Measurements from ENCODE around the gene CIDEA. TPM values are rescaled to one million over a fixed set of nuclear protein-coding genes. Genes with fewer than 3 reads are reported as not detected.

The CIDEA gene
- total RNA-seq, 1 experiment from 2014 or later = not detected

DNA sequence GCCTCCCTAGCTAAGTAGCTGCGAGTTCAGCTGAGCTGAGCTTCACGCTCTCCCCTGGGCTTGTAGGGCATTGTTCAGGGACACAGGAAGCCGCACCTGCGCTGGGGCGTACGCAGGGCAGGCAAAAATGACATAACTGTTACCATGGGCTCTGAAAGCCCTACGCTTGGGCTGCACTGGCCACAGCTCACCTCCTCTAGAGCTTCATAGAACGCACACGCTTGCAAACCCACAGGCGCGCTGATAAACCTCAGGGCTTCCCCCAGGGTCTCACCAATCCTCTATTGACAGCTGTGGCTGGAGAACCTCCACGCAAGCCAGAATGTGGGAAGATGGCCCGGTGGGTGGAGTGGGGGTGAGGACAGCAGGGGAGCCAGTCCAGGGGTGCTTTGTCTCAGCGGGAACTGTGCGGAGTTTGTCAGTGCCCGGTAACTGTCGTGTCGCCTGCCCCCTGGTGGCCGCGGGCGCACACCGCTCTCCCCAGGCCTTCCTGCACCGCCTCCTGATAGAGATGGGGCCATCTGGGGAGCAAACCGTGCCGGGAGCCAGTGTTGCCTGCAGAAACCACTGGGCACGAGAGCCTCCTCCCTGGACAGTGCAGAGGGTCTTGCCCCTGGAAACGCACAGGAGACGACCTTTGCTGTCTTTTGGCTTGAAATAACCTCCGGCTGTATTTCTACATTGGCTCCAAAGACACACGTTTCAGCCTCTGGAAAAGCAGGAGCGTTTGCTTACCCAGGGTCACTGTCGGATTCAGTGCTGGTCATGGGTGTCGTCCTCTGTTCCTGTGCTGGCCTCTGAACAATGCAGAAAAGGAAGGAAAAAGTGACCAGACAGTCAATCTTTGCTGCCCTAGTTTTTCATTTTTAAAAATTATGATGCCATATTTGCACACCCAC lies 17.0 kb upstream of the CIDEA start:
- no peak overlapping the region for H3K14ac ChIP-seq (ENCODE audit: insufficient read depth, low read length)
- H3K18ac ChIP-seq (ENCODE audit: insufficient read length, low read depth, low read length) = no peak overlapping the region
- H3K23me2 ChIP-seq (ENCODE audit: insufficient read length, low read depth, low read length, poor library complexity, severe bottlenecking) = no peaks in the 10 kb centered on the region
- H3K79me1 ChIP-seq (ENCODE audit: insufficient read depth, low read depth, low read length, poor library complexity, severe bottlenecking) = no peaks in the 10 kb centered on the region
- H3K9me3 ChIP-seq (ENCODE audit: control insufficient read depth, low read depth, low read length) = no peaks in the 10 kb centered on the region
- H3T11ph ChIP-seq (ENCODE audit: low read length) = no peak overlapping the region
- no peaks in the 10 kb centered on the region for H3K27me3 ChIP-seq (ENCODE audit: insufficient read depth, low read length)
- H3K9ac ChIP-seq (ENCODE audit: extremely low read depth, insufficient read length, low read length) = no peak overlapping the region
- H4K20me1 ChIP-seq (ENCODE audit: control insufficient read depth, insufficient read depth, insufficient read length) = no peaks in the 10 kb centered on the region
- Mint-ChIP-seq H3K27ac (no peak overlapping the region), H3K4me3 (no peak overlapping the region), H3K9me3 (peaks cover 0 to 5% of the 10 kb centered on the region in 2 experiments; a peak in 3 of 5 replicates), H3K27me3 (ENCODE audit: low read depth) (peaks cover 49% of the 10 kb centered on the region), H3K4me1 (peaks cover 3% of the 10 kb centered on the region in 2 experiments; a peak in 2 of 4 replicates), H3K36me3 (ENCODE audit: insufficient read depth in 1 of 3, low read depth in 3 of 3) (peaks cover 0 to 1% (median 0%) of the 10 kb centered on the region in 3 experiments; a peak in 2 of 7 replicates)
- no peak overlapping the region for H4K5ac ChIP-seq (ENCODE audit: insufficient read length, low read depth, low read length)
- no peak overlapping the region for H3K4ac ChIP-seq (ENCODE audit: low read depth, low read length)
- no peak overlapping the region for H2BK12ac ChIP-seq (ENCODE audit: insufficient read length, low read depth, low read length)
- TF ChIP-seq, protein P1, sequence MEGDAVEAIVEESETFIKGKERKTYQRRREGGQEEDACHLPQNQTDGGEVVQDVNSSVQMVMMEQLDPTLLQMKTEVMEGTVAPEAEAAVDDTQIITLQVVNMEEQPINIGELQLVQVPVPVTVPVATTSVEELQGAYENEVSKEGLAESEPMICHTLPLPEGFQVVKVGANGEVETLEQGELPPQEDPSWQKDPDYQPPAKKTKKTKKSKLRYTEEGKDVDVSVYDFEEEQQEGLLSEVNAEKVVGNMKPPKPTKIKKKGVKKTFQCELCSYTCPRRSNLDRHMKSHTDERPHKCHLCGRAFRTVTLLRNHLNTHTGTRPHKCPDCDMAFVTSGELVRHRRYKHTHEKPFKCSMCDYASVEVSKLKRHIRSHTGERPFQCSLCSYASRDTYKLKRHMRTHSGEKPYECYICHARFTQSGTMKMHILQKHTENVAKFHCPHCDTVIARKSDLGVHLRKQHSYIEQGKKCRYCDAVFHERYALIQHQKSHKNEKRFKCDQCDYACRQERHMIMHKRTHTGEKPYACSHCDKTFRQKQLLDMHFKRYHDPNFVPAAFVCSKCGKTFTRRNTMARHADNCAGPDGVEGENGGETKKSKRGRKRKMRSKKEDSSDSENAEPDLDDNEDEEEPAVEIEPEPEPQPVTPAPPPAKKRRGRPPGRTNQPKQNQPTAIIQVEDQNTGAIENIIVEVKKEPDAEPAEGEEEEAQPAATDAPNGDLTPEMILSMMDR (conservative IDR thresholded peaks at IDR 0.05) = peak; percentile 98
- no CpG with 5 or more reads among the region's 33 CpGs for WGBS (ENCODE audit: extremely low coverage, insufficient read length, low lambda C conversion rate)
- no peaks in the 10 kb centered on the region for H3K4me1 ChIP-seq (ENCODE audit: insufficient read depth, low read length)
- no peaks in the 10 kb centered on the region for H3K79me2 ChIP-seq (ENCODE audit: insufficient read depth, low read length)
- no peak overlapping the region for H4K91ac ChIP-seq (ENCODE audit: insufficient read length, low read depth, low read length)
- no peak overlapping the region for H2BK5ac ChIP-seq (ENCODE audit: insufficient read length, low read length)
- H3K4me2 ChIP-seq (ENCODE audit: insufficient read depth, insufficient read length, low read length) = no peak overlapping the region
- no peak overlapping the region for H3K27ac ChIP-seq (ENCODE audit: insufficient read length, low read depth, low read length)
- no peak overlapping the region for H3K56ac ChIP-seq (ENCODE audit: insufficient read length, low read depth, low read length)
- H2BK120ac ChIP-seq (ENCODE audit: low read depth, low read length, poor library complexity, severe bottlenecking) = no peak overlapping the region
- H2AFZ ChIP-seq (ENCODE audit: low read length) = peak overlapping the region; percentile 37
- H2BK15ac ChIP-seq (ENCODE audit: low read depth, low read length) = no peak overlapping the region
- no peak overlapping the region for H2AK5ac ChIP-seq (ENCODE audit: insufficient read length, low read length)
- H2BK20ac ChIP-seq (ENCODE audit: low read depth, low read length, poor library complexity, severe bottlenecking) = no peak overlapping the region
- no peak overlapping the region for H3K23ac ChIP-seq (ENCODE audit: insufficient read length, low read depth, low read length)
- H4K8ac ChIP-seq (replicated peaks; ENCODE audit: insufficient read length, low read depth, low read length) = no peak overlapping the region
- DNase-seq = peak; percentile 86
